ENCODE results near the gene RAB17. TPM values are rescaled to one million over a fixed set of nuclear protein-coding genes. Genes with fewer than 3 reads are reported as not detected.

Gene RAB17
- total RNA-seq, 1 experiment from 2014 or later, result 60.9 TPM

GRCh38 chr2:237585590-237586221 is 4.8 kb downstream of the RAB17 start:
- Histone ChIP-seq H3K9me3 (no peaks in the 10 kb centered on the region), H3K4me1 (no peaks in the 10 kb centered on the region), H3K36me3 (ENCODE audit: control insufficient read depth, insufficient read depth, low read length) (no peaks in the 10 kb centered on the region), H3K4me3 (ENCODE audit: low read depth, low read length) (no peak overlapping the region), H3K27me3 (replicated peaks; ENCODE audit: control insufficient read depth, insufficient read depth, low read length) (no peaks in the 10 kb centered on the region)
- no peaks in the 10 kb centered on the region for H3K4me1 Mint-ChIP-seq (ENCODE audit: low read depth, unreplicated experiment)
- no peak overlapping the region for H3K4me3 Mint-ChIP-seq (ENCODE audit: unreplicated experiment)
- H3K27me3 Mint-ChIP-seq (ENCODE audit: insufficient read depth, unreplicated experiment), result no peaks in the 10 kb centered on the region
- TF ChIP-seq CTCF (IDR thresholded peaks at IDR 0.05; ENCODE audit: insufficient read depth in 1 of 2, low read depth in 1 of 2, low read length in 1 of 2, severe bottlenecking in 1 of 2, unreplicated experiment in 1 of 2), result no peak
- peaks cover 26% of the 10 kb centered on the region for H3K36me3 Mint-ChIP-seq (ENCODE audit: insufficient read depth, unreplicated experiment)
- intact Hi-C loops (cut with micrococcal nuclease; ENCODE audit: unreplicated experiment), result no loop called here
- POLR2A ChIA-PET, result no interaction called here
- no peak overlapping the region for H3K27ac Mint-ChIP-seq (ENCODE audit: unreplicated experiment)
- no TSS peak for BruUV-seq (replicated peaks)
- DNase-seq, result no peak
- CTCF ChIA-PET, result interaction anchor here (1.3 kb wide), 1 partner anchor 14 kb away, joined by 3 read pairs; no protein-coding TSS in a partner anchor
- no peaks in the 10 kb centered on the region for H3K9me3 Mint-ChIP-seq (ENCODE audit: unreplicated experiment)

- TF ChIP-seq CTCF (IDR thresholded peaks at IDR 0.05; ENCODE audit: insufficient read depth in 1 of 2, low read depth in 1 of 2, low read length in 1 of 2, severe bottlenecking in 1 of 2, unreplicated experiment in 1 of 2), result no peak
- CTCF ChIA-PET, result interaction anchor here (0.6 kb wide), 1 partner anchor 205 kb away, joined by 5 read pairs; no protein-coding TSS in a partner anchor
- Mint-ChIP-seq H3K4me3 (ENCODE audit: unreplicated experiment) (no peak overlapping the region), H3K27me3 (ENCODE audit: insufficient read depth, unreplicated experiment) (no peaks in the 10 kb centered on the region), H3K9me3 (ENCODE audit: unreplicated experiment) (no peaks in the 10 kb centered on the region), H3K27ac (ENCODE audit: unreplicated experiment) (no peak overlapping the region), H3K36me3 (ENCODE audit: insufficient read depth, unreplicated experiment) (peaks cover 26% of the 10 kb centered on the region), H3K4me1 (ENCODE audit: low read depth, unreplicated experiment) (no peaks in the 10 kb centered on the region)
- Histone ChIP-seq H3K4me3 (ENCODE audit: low read depth, low read length) (no peak overlapping the region), H3K36me3 (ENCODE audit: control insufficient read depth, insufficient read depth, low read length) (no peaks in the 10 kb centered on the region), H3K27me3 (replicated peaks; ENCODE audit: control insufficient read depth, insufficient read depth, low read length) (no peaks in the 10 kb centered on the region), H3K9me3 (no peaks in the 10 kb centered on the region), H3K4me1 (no peaks in the 10 kb centered on the region)
- BruUV-seq (replicated peaks), result no TSS peak
- intact Hi-C loops (cut with micrococcal nuclease; ENCODE audit: unreplicated experiment), result no loop called here
- DNase-seq, result no peak
- POLR2A ChIA-PET, result no interaction called here
These were observed 6.9 kb downstream of the RAB17 start for GRCh38 chr2:237583385-237584295.
